SH-SY5Y (cell line): ENCODE data around the gene ANKRD62.

Source experiments
- GATA2 ChIP-seq: IDR thresholded peaks from 2 replicates; pipeline ENCODE4 v1.6.1; 2011; ENCODE audit warnings: mild to moderate bottlenecking, low read depth, low read length
- GATA3 ChIP-seq: IDR thresholded peaks from 2 replicates; pipeline ENCODE4 v1.6.1; 2011; ENCODE audit warnings: low read depth, mild to moderate bottlenecking, low read length, moderate library complexity

DNA sequence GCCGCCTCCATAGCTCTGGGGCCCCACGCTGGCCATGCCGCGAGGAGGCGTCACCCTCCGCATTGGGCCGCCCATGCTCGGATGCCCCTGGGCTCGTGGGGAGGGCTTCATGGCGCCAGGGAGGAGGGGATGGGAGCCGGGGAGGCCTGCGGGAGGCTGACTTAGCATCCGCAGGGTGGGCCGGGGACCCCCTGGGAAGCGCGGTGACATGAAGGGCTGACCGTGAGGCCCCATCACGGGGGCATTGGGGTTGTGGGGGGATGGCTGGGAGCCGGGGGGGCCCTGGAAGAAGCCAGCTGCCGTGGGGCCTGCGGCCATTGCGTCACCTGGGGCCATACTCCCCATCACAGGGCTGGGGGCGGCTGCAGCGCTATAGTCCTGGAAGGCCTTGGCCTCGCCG lies 26.0 kb upstream of the ANKRD62 start:
- TF ChIP-seq GATA2, result no peak
- TF ChIP-seq GATA3, result no peak
